HG03108 (cell line): ENCODE measurements around the gene LDLRAD3.

ENCODE experiments used
- ATAC-seq: cut with Tn5 transposase; IDR thresholded peaks from one replicate; pipeline ENCODE4 v1.9.1; 2021; ENCODE audit warnings: moderate library complexity; ENCODE audit not compliant: unreplicated experiment

The LDLRAD3 gene

DNA sequence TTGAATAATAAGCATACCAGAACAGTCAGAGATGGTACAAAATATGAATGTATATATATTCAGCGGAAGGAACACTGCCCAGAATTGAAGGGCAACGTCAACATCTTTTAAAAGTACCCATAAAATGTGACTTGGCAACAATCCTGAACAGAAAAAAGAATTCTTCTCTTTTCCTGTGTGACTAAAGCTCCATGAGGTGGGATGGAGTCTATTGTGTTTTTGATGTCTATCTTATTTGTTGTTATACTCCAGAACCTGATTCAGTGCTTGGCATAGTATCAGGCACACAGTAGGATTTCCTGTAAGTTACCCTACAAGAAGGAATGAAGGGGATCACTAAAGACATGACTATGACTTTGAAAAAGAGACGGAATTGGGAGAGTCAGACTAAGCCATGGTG, 10.3 kb downstream of the LDLRAD3 start:
- no peak for ATAC-seq

DNA sequence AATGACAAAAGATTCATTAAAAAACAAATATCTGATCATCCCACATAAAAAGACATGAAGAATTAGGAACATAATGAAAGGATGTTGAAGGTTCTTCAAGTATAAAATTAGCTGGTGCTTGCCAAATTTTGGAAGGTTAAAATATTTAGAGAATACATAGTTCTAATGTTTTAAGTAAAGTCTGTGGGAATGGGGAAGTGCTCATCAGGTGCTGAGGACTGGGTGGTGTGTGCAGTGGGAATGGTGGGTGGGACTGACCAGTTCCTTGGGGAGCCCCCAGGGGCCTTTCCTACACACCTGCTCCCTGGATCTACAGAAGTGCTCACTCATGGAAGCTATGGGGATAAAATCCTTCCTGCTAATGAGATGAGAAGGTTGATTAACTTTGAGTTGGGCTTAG, 11.8 kb downstream of the LDLRAD3 start:
- no peak for ATAC-seq

DNA sequence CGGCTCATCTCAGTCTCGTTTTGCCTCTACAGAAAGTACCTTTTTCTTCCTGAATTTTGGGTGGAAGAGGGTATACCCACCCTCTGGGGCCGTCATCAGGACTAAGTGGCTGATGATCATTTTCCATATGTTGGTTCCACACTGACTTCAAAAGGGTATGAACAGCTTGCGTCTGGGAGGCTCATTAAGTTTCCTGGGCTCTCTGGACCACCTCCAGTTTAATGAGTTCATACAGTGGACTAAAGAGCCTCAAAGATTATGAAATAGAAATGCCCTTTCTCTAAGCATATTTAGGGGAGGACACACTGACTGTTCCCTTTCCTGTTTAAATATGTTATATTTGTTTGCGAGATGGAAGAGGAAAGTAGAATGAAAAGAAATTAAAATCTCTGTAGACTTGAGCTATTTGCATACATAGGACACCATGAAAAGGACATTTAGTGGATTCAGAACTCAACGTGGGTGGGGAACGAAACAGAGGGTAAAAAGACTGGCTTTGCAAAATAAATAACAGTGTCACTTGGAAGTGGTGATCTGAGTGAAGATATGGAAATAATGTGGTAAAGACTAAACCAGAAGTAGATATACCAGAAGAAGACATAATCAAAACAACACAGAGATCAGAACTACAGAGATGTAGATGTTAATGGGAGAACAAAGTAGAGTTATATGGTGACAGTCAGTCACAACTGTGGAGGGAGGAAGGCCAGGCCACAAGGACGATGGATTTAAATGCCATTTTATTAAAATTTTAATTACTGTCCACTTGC, 18.7 kb downstream of the LDLRAD3 start:
- no peak for ATAC-seq

DNA sequence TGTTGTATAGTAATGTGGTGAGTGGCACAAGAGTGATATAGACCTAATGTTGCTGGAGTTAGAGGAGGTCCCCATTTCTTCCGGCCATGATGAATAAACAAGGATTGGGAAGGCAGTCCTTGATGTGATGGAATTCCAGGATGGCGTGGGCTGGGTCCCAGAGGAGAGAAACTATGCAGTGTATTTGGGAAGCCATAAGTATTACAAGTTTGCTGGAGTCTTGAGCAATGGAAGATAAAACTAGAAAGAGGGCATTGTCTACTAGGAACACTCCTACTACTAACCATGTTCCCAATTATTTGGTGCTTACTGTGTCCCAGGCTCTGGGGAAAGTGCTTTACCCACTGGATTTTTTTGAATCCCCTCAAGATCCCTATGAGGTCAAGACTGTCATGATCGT, 20.0 kb downstream of the LDLRAD3 start:
- ATAC-seq = no peak

DNA sequence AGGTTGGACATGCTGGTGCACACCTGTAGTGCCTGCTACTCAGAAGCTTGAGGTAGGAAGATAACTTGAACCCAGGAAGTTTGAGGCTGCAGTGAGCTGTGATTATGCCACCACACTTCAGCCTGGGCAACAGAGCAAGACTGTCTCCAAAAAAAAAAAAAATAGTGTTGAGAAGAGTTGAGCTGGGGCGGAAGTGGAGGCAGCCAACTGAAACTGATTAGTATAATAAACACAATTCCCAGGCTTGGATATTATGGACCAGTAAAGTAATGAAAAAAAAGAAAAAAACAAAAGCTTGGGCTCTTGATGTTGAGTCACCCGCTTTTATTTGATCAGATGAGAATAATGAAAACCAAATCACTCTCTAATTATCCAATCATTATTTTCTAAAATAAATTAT, 21.0 kb downstream of the LDLRAD3 start:
- no peak for ATAC-seq

DNA sequence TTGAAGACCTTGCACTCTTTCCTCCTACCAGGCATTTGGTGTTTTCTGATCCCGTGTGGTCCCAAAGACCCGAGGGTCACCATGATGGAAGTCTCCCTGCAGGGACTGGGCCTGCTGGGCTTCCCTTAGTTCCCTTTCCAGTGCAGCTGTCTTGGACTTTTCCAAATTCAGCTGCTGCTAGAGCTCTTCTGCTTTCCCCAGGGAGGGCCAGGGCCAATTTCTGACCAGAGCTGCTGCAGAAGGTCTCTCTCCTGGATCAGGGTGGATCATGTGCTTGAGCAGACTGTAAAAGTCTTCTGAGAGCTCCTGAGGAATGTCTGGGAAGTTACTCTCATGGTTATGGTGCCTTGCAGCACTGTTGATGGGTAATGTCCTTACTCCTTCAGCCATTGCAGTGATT, 23.2 kb downstream of the LDLRAD3 start:
- no peak for ATAC-seq

DNA sequence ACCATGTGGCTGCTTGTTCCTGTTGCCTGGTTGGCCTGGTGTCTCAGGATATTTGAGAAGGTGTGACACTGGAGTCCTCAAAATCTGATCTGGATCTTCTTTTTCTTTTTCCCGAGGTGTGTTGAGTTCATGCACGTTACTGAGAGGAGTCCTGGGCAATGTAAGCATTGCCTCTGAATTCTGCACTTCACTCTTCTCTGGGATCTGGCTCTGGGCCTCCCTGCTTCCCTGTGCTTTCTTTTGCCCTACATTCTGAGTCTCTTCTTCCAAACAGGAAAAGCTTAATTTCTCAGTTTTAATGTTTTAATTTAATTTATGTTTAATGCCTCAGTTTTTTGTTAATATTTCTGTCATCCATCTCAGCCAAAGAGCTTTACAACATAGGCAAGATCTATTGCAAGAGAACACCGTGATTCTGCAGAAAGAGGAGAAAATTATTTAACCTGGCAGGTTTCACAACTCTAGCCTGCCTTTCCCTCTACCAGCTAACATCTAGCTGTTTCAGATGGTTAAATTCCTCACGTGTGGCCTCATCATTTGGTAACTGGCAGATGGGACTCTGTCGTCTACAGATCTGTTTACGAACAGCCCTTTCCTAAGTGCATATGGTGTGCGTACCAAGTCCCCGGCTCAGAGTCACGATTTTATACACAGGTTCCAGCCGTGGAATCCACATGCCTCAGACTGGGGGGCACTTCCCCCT, 24.7 kb downstream of the LDLRAD3 start:
- no peak for ATAC-seq

DNA sequence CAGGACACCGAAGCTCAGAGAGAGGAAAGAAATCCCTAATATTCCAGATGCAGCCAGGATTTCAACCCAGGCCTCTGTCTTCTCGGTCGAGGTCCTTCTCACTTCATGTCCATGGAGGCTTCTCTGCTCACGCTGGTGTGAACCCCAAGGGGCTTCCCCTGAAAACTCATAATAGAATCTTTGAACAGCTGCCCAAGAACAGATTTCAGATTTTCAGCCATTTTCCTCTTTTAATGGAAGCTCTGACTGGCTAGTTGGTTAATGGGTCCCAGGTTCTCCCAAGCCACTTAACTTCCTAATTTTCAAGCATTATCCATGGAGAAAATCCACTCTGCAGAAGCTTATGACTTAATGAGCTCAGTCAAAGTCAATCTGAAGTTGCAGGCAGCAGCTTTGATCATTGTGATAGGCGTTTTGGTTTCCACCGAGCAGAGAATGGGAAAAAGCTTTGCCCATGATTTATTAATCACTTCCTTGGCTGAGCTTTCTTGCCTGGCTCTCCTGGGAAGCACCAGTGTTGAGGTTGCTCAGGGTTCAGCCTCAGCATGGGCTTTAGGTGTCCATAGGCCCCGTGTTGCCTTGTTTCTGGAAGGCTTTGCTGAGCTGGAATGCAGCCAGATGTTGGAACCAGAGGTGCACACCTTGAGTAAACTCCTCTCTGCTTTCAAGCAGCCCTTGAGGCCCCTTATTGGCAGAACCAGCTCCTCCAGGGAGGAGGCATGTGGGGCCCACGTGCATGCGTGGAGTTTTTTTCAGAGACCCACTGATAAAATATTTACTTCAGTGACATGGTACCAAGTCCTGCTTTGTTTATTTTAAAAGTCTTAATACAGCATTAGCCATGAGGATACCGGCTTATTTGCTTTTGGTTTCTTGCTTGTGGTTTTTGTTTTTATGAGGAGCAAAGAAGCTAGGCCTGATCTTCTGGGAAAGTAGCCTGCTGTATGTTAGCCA, 25.5 kb downstream of the LDLRAD3 start:
- no peak for ATAC-seq

DNA sequence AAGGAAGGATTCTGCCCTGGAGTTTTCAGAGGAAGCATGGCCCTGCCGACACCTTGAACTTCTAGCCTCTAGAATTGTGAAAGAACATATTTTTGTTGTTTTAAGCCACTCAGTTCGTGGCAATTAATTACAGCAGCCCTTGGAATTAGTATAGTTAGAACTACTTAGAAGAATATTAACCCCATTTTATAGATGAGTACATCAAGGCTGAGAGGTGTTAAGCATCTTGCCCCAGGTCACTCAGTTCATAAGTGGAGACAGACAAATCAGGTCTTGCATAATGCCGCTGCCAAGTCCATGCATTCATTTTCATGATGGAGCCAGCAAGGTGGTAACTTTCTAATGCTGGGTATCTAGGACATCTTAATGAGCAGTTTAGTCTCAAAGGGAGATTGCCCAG, 26.6 kb downstream of the LDLRAD3 start:
- no peak for ATAC-seq

DNA sequence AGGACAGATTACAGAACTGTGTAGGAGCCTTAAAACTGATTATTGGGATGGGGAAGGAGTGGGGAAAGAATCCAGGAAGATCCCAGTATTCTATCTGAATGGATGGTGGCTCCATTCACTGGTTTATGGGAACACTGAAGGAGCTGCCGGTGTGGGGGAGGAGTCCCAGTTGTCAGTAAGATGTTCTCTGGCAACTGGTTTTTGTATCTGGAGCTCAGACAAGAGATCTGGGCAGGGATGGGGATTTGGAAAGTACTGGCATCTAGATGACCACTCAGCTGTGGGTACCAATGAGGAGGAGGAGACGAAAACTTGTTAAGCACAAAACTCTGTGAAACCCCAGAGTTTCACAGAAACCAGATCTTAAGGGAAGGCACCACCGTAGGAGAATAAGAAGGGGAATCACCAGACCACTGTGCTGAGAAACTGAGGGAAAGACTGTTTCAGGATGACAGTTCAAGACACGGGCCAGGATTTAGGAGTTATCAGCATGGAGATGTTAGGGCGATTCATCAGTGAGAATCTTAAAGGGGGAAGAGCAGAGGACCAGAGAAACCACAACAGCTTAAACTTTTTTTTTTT, 28.1 kb downstream of the LDLRAD3 start:
- no peak for ATAC-seq

DNA sequence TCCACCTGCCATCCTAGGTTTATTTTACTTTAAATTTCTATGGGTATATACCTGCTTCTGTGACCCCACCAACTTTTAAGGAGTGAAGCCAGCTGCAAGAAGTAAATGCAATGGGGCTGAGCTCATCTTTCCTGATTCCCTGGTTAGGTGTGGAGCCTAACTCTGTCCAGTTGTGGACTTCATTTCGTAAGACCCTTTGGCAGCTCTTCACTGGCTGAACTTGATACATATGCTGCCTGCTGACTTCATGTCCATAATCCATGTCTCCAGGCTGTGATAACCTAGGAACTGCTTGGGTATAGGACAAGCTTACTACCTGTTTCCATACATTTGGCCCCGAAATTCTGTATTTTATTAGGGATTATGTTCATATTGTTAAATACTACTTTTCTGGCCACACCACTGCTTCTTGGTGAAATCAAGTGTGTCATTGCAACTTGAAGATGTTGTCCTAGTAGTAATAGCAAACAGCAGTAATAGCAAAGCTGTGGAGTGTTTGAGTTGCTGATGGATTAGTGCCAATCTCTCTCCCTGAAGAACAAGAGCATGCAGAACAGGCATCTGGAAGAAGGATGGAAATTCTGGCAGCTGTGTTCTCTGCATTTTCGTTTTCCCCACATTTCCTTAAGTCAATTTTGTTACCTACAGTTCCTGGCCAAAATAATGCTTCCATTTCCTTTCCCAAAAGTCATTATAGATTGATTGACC, 31.2 kb downstream of the LDLRAD3 start:
- no peak for ATAC-seq

DNA sequence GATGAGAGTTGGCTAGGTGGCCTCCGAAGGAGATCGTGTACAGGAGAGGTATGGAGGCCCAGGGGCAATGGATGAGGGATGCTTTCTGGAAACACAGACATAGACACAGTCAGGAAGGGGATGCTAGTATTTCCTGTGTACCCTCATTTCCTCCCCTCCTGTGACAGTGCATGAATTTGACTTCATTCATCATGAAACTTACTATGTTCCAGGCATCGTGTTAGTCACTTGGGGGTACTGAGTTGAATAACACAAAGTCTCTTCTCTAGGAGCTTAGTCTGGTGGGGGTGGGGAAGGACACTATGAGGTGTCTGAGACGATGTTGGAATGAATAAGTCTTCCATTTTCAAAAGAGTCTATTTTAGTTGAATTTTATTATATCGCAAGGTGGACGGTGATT, 32.6 kb downstream of the LDLRAD3 start:
- ATAC-seq = no peak

DNA sequence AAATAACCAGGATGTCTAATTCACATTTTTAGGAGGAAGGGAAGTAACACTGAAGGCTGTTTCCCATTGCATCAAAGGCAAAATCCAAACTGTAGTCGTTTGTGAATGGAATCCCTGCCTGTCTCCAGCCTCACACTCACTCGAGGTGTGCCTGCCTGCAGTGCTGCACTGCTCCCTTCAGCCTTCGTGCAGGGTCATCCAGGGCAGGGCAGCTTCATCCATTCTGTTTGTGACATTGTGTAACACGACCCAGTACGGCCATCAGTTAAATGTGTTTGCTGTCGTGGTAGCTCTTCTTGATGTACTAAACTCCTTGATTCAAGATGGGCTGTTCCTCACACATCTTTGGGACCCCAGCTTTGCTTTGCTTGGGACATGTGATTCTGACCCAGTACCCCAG, 34.3 kb downstream of the LDLRAD3 start:
- ATAC-seq = no peak

DNA sequence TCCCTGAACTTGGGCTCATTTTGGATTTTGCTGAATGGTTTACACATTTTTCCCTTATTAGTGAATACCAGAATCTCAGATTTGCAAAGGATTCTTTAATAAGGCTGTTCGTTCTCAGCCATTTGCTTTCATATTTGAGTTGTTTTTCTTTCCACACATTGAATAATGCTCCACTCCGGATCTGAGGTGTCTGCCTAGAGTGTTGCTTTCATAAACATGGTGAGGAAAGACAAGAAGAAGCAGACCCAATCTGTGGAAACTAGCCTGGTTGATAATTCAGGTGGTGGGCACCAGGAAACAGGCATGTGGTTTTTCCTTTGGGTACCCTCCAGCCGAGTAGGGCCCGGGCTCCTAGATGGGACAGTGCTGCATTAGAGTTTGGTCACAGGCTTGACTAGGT, 35.0 kb downstream of the LDLRAD3 start:
- ATAC-seq = no peak

DNA sequence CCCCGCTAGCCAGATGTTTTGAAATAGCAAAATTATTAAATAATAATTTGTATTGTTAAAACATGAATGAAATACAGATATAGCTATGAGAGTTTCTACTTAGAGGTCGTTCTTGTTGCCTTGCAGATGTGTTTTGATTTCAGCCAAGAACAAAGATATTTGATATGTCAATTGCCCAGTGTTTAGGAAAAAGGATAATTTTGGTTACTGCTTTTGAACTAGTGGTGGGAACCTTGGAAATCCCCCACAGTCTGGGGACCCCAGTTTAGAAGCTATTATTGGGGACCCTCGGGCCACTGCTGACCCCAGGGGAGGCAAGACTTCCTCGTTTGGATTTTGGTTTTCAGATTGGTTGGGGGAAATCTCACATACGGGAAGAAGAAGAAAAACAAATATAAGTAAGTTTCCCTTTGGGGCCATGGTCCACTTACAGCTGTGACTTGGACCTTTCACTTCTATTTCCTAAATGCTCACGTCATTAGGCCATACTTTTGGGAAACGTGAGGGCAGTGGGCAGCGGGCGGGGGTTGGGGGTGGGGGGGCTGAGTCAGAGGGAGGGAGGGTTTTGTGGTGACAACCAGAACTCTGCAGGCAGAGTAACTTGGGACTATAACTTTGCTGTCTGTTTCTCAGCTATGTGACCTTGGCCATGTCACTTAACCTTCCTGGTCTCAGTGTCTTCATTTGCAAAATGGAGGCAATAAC, 37.0 kb downstream of the LDLRAD3 start:
- no peak for ATAC-seq

DNA sequence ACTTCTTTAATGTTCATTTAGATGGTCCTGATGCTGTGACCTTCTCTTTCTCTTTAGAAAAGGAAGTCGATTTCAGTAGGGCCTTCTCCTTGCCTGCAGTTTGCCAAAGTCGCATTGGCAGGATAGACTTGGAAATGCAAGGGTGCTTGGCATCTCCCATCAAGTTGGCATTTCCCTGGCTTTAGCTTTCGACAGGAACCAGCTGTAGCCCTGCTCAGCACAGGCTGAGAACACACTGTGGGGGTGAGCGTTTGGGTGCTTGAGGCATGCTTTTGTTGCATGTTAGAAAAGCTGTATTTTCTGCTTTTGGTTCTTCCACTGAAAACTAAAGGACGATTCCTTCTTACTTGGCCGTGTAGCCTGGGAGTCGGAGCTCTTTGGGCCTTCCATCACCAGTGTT, 37.7 kb downstream of the LDLRAD3 start:
- ATAC-seq = no peak

DNA sequence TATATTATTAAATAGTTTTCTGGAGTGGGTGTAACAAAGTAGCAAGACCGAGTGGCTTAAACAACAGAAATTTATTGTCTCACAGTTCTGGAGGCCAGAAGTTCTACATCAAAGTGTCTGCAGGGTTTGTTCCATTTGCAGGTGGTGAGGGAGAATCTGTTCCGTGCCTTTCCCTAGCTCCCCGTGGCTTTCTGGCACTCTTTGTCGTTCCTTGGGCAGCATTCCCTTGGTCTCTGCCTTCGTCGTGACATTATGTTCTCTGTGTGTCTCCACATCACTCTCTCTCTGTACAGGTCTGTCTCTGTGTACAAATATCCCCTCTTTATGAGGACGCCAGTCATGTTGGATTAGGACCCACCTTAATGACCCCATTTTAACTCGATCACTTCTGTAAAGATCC, 38.2 kb downstream of the LDLRAD3 start:
- ATAC-seq = no peak

DNA sequence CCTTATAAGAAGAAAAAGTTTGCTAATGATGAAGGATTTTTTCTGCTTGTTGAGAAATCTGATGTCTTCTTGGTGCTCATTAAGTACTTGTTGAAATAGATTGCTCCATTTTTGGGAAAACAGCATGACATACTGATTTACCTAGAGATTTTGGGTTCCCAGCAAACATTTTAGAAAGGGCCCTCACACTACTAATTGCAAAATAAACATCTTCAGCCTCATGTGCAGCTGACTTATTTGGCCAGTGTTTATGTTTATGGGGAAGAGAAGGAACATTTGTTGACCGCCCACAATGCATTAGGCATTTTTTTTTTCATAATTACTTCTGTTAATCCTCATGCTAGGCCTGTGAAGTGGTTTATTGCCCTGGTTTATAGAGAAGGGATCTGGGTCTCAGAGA, 40.1 kb downstream of the LDLRAD3 start:
- ATAC-seq = no peak

DNA sequence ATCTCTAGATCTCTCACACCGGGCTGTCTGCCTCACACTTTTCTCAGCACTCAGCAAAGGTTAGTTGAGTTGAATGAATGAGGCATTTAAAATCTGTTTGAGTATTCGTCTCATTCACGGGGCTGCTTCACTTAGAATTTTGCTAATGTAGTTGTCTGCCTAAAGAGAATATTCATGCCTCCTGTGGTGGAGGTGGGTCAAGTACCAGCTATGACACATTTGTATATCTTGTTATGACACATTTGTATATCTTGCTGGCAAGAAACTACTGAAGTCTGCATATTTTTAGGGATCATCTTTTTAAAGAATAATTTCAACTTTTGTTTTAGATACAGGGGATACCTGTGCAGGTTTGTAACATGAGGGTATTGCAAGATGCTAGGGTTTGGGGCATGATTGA, 43.1 kb downstream of the LDLRAD3 start:
- no peak for ATAC-seq

DNA sequence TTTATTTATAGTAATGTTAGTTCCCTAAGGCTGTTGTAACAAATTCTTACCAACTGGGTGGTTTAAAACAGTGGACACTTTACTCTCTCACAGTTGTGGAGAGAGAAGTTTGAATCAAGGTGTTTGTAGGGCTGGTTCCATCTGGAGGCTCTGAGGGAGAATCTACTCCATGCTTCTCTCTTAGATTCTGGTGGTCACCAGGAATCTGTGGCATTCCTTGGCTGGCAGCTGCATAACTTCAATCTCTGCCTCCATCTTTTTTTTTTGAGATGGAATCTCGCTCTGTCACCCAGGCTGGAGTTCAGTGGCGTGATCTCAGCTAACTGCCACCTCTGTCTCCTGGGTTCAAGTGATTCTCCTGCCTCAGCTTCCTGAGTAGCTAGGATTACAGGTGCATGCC, 46.3 kb downstream of the LDLRAD3 start:
- no peak for ATAC-seq
